CD8-positive, alpha-beta memory T cell (primary cell): Measurements from ENCODE around the gene SMARCC2. TPM values are rescaled to one million over a fixed set of nuclear protein-coding genes. Genes with fewer than 3 reads are reported as not detected.

Experiments
- CTCF ChIA-PET: fragments of 350-600 bp; sonication (Branson Sonifier 250); formaldehyde crosslinking; loops from one replicate; lab custom pipeline; 2021; ENCODE audit warnings: antibody characterized with exemption; lab: Charles Lee
- POLR2A ChIA-PET: fragments of 350-600 bp; sonication (Branson Sonifier 250); formaldehyde crosslinking; loops from one replicate; lab custom pipeline; 2021; ENCODE audit warnings: antibody characterized with exemption; lab: Charles Lee
- DNase-seq, 5 donors: peaks; one replicate each; pipeline versions ENCODE4 v3.0.0 to v3.0.0-alpha.2; 2020 to 2022; ENCODE audit warnings: mixed read lengths in 1 of 5
- H3K27ac ChIP-seq: one replicate; pipeline ENCODE4 v1.7.0; 2013; ENCODE audit warnings: low read depth, mild to moderate bottlenecking, low read length, moderate library complexity
- H3K27me3 ChIP-seq: 2 replicates; pipeline ENCODE4 v1.7.0; 2013; ENCODE audit warnings: low read length, mild to moderate bottlenecking; ENCODE audit not compliant: insufficient read depth, poor library complexity, severe bottlenecking
- H3K36me3 ChIP-seq: 2 replicates; pipeline ENCODE4 v1.7.0; 2013; ENCODE audit warnings: mild to moderate bottlenecking, low read length, moderate library complexity; ENCODE audit not compliant: insufficient read depth
- H3K4me1 ChIP-seq: 2 replicates; pipeline ENCODE4 v1.7.0; 2013; ENCODE audit warnings: mild to moderate bottlenecking, low read length, moderate library complexity; ENCODE audit not compliant: insufficient read depth
- H3K4me3 ChIP-seq: 2 replicates; pipeline ENCODE4 v1.7.0; 2013; ENCODE audit warnings: mild to moderate bottlenecking, low read length
- H3K9me3 ChIP-seq: 2 replicates; pipeline ENCODE4 v1.7.0; 2013; ENCODE audit warnings: mild to moderate bottlenecking, low read length
- H3K27ac Mint-ChIP-seq, 8 donors: one replicate each; pipeline ENCODE4 v1.8.0; 2020 to 2021; ENCODE audit warnings: mixed read lengths in 8 of 8, mild to moderate bottlenecking in 6 of 8, inconsistent platforms in 3 of 8, moderate library complexity in 3 of 8
- H3K27me3 Mint-ChIP-seq, 2 donors: one replicate each; pipeline ENCODE4 v1.8.0; 2020 to 2021; ENCODE audit warnings: mixed read lengths in 2 of 2, mild to moderate bottlenecking in 1 of 2, moderate library complexity in 1 of 2
- H3K36me3 Mint-ChIP-seq, 3 donors: one replicate each; pipeline ENCODE4 v1.8.0; 2020 to 2021; ENCODE audit warnings: mixed read lengths in 3 of 3, inconsistent platforms in 1 of 3, mild to moderate bottlenecking in 1 of 3
- H3K4me1 Mint-ChIP-seq, 3 donors: one replicate each; pipeline ENCODE4 v1.8.0; 2020 to 2021; ENCODE audit warnings: mixed read lengths in 3 of 3, inconsistent platforms in 1 of 3, mild to moderate bottlenecking in 1 of 3
- H3K4me3 Mint-ChIP-seq, 7 donors: one replicate each; pipeline ENCODE4 v1.8.0; 2020 to 2021; ENCODE audit warnings: mixed read lengths in 7 of 7, mild to moderate bottlenecking in 6 of 7, moderate library complexity in 4 of 7, inconsistent platforms in 2 of 7
- H3K9me3 Mint-ChIP-seq, 5 donors: one replicate each; pipeline ENCODE4 v1.8.0; 2020 to 2022; ENCODE audit warnings: mixed read lengths in 5 of 5, mild to moderate bottlenecking in 3 of 5, moderate library complexity in 2 of 5, inconsistent platforms in 1 of 5
- polyA plus RNA-seq: library from polyadenylated mRNA; unstranded; fragments of 300-500 nt; fragmentation: Illumina TruSeq; gene quantifications from one replicate; pipeline ENCODE4 v1.2.3, GENCODE V29; 2021
- total RNA-seq, 2 experiments: library from RNA; stranded (reverse); gene quantifications; one replicate each; pipeline ENCODE4 v1.2.3, GENCODE V29; 2021

Gene SMARCC2
- total and polyA plus RNA-seq, 3 experiments from 2014 or later, result 92.4 to 118 (median 107) TPM

DNA sequence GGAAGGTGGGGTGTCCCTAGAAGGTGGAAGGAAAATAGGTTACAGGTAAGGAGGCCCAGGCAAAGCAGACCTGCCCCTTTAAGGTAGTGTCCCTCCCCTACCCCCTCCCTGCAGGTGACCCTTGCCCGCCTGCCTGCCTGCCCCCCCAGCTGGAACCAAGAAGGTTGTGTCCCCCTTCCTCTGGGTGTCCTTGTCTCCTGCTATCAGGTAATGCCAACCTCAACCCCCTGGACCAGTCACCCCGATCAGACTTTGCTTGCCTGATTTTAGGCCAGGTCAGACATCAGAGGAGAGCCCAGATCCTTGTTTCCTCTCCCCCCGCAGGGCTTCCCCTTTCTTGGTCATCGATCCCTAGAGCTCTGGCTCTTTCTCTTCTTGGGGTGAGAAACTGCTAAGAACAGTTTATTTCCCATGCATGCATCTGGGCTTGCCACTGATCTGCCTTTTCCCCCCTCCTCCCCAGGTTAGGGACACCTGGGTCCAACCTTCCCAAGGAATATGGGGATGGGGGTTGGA lies 40.7 kb upstream of the SMARCC2 start, which contains the start of gene SLC39A5:
Gene SLC39A5 (plus strand): TSS at position 136 of the 516 bp plus-strand sequence. CDS start 1,224 bp downstream, outside the sequence.
- no peak for DNase-seq
- ChIA-PET CTCF (no interaction called here), POLR2A (no interaction called here)
- H3K27me3 ChIP-seq, result no peaks in the 10 kb centered on the region
- Mint-ChIP-seq H3K4me1 (peaks cover 7 to 10% (median 8%) of the 10 kb centered on the region in 3 donors), H3K9me3 (no peaks in the 10 kb centered on the region), H3K4me3 (no peak within 1 kb of the TSS), H3K36me3 (peaks cover 0 to 18% (median 0%) of the 10 kb centered on the region in 3 donors), H3K27ac (peak within 1 kb of the TSS in 2 of 8 donors; percentile 56 to 72), H3K27me3 (no peaks in the 10 kb centered on the region)
- no peaks in the 10 kb centered on the region for H3K36me3 ChIP-seq
- H3K9me3 ChIP-seq, result no peaks in the 10 kb centered on the region
- H3K4me3 ChIP-seq, result no peak within 1 kb of the TSS
- H3K4me1 ChIP-seq, result peaks cover 3% of the 10 kb centered on the region
- no peak within 1 kb of the TSS for H3K27ac ChIP-seq

DNA sequence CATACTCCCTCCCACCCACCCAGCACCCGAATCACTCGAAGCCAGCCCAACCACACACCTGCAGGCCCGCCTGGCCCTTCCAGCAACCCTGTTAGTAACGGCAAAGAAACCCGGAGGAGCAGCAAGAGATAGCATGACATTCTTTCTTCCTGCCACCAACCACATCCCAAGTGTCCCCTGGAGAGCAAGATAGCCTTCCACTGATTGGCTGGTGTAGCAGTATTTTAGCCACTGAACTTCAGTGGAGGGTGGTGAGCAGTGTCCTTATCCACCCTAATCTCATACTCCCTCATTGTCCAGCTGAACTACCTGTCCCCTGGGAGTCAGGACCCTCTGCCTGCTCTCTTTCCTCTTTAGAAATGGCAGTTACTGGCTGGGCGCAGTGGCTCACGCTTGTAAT lies 39.8 kb upstream of the SMARCC2 start:
- H3K9me3 ChIP-seq, result no peaks in the 10 kb centered on the region
- no peak overlapping the region for H3K4me3 ChIP-seq
- peaks cover 9% of the 10 kb centered on the region for H3K4me1 ChIP-seq
- H3K27ac ChIP-seq, result no peak overlapping the region
- Mint-ChIP-seq H3K4me1 (peaks cover 13 to 18% (median 14%) of the 10 kb centered on the region in 3 donors), H3K36me3 (peaks cover 0 to 18% (median 0%) of the 10 kb centered on the region in 3 donors), H3K27me3 (no peaks in the 10 kb centered on the region), H3K27ac (peak overlapping the region in 1 of 8 donors; percentile 10), H3K9me3 (no peaks in the 10 kb centered on the region), H3K4me3 (no peak overlapping the region)
- no peaks in the 10 kb centered on the region for H3K36me3 ChIP-seq
- POLR2A ChIA-PET, result no interaction called here
- H3K27me3 ChIP-seq, result no peaks in the 10 kb centered on the region
- DNase-seq, result no peak
- CTCF ChIA-PET, result interaction anchor here (0.7 kb wide), 1 partner anchor 27 kb away, joined by 3 read pairs; no protein-coding TSS in a partner anchor

DNA sequence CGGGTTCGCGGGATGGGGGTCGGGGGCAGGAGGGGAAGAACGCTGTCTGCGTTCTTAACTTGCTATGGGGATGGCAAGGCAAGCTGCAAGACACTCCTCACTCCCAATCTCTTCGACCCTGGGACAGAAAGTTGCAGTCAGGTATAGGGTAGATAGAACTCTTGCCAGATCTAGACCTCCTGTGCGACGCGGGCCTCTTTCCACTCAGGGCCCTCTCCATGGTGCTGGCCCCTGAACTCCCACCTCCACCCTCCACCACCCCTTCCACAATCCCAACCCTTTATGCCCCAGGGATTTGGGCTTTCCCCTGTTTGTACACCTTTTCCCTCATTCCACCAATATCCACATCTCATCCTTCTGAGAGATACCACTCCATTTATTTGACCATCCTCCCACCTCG lies 35.7 kb upstream of the SMARCC2 start:
- Mint-ChIP-seq H3K27ac (peak overlapping the region; percentile 79 to 100 (median 92)), H3K9me3 (no peaks in the 10 kb centered on the region), H3K4me1 (peaks cover 42 to 55% (median 49%) of the 10 kb centered on the region in 3 donors), H3K4me3 (peak overlapping the region; percentile 86 to 99 (median 89)), H3K27me3 (peaks cover 0 to 2% of the 10 kb centered on the region in 2 donors), H3K36me3 (peaks cover 0 to 31% (median 0%) of the 10 kb centered on the region in 3 donors)
- ChIA-PET CTCF (interaction anchor here (1.4 to 2.0 kb wide), 3 partner anchors 19 to 33 kb away, joined by 3 to 6 read pairs (median 3); partner anchors contain the start of gene ANKRD52), POLR2A (no interaction called here)
- H3K27me3 ChIP-seq, result no peaks in the 10 kb centered on the region
- H3K9me3 ChIP-seq, result no peaks in the 10 kb centered on the region
- H3K27ac ChIP-seq, result peak overlapping the region; percentile 62
- DNase-seq, result no peak
- H3K4me1 ChIP-seq, result peaks cover 34% of the 10 kb centered on the region
- no peaks in the 10 kb centered on the region for H3K36me3 ChIP-seq
- peak overlapping the region; percentile 67 for H3K4me3 ChIP-seq

DNA sequence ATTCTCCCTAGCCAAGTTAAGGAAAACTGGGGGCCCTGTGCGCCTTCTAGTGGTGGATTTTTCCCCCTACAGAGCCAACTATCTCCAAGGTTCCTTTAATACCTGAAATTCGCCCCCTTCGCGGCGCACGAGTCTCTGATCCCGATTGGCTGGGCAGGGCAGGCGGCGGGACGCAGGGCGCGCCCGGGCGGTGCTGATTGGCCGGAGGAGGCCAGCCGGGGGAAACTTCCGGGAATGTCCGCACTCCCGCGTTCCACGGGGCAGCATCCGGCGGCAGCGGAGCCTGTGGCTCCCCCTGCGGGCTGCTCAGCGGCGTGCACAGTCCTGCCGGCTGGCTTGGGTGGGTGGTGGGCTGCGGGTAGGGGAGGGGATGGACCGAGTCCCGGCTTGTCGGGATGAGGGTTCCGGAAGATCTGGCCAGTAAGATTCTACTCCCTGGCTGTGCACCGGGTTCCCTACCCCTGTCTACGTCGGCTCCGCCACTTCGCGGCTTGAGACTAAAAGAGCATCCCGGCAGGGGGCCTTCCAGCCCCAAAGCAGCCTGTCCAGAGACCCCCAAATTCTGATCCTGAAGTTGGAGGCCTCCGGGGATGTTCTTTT lies 34.9 kb upstream of the SMARCC2 start, which contains the start of gene NABP2:
Gene NABP2 (plus strand): TSS at position 241 of the 600 bp plus-strand sequence. CDS start 515 bp downstream, outside the sequence.
- H3K4me1 Mint-ChIP-seq, result peaks cover 42 to 55% (median 53%) of the 10 kb centered on the region in 3 donors
- Histone ChIP-seq H3K27ac (peak within 1 kb of the TSS; percentile 62), H3K4me1 (peaks cover 34% of the 10 kb centered on the region), H3K36me3 (no peaks in the 10 kb centered on the region), H3K27me3 (no peaks in the 10 kb centered on the region), H3K9me3 (no peaks in the 10 kb centered on the region), H3K4me3 (peak within 1 kb of the TSS; percentile 67)
- H3K36me3 Mint-ChIP-seq, result peaks cover 0 to 30% (median 0%) of the 10 kb centered on the region in 3 donors
- DNase-seq, result peak; percentile 90 to 94 (median 92)
- H3K27ac Mint-ChIP-seq, result peak within 1 kb of the TSS; percentile 90 to 100 (median 100)
- no peaks in the 10 kb centered on the region for H3K9me3 Mint-ChIP-seq
- CTCF ChIA-PET, result interaction anchor here (1.4 to 3.1 kb wide), 2 partner anchors 18 to 98 kb away, joined by 3 to 13 read pairs; no protein-coding TSS in a partner anchor
- H3K27me3 Mint-ChIP-seq, result peaks cover 0 to 2% of the 10 kb centered on the region in 2 donors
- H3K4me3 Mint-ChIP-seq, result peak within 1 kb of the TSS; percentile 86 to 99 (median 93)
- POLR2A ChIA-PET, result interaction anchor here (1.0 kb wide), 1 partner anchor 35 kb away, joined by 3 read pairs; the partner anchor contains the start of gene SMARCC2

DNA sequence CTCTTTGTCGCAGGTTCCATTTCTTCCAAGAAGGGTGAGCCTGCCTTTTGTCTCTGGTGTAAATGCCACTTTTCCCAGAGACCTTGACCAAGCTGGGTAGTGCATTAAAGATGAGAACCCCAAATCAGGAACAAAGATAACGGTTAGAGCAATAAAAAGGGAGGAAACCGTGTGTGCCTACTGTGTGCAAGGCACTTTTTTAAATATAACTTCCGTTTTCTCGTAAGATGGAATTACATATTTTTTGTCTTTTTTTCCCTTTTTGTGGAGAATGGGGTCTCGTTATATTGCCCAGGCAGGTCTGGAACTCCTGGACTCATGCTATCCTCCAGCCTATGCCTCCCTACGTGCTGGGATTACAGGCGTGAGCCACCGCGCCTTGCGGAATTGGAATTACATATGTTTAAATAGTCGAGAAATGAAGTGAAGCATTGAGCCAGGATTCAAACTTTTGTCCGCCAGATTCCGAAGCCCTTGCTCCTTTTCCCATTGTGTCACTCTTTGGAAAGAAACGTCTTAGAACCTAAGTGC lies 34.4 kb upstream of the SMARCC2 start:
- H3K4me3 Mint-ChIP-seq, result peak overlapping the region; percentile 86 to 99 (median 89)
- peaks cover 0 to 2% of the 10 kb centered on the region in 2 donors for H3K27me3 Mint-ChIP-seq
- no peaks in the 10 kb centered on the region for H3K9me3 Mint-ChIP-seq
- peaks cover 34% of the 10 kb centered on the region for H3K4me1 ChIP-seq
- H3K27ac Mint-ChIP-seq, result peak overlapping the region; percentile 90 to 100 (median 99)
- no peaks in the 10 kb centered on the region for H3K9me3 ChIP-seq
- H3K27me3 ChIP-seq, result no peaks in the 10 kb centered on the region
- H3K36me3 Mint-ChIP-seq, result peaks cover 0 to 27% (median 0%) of the 10 kb centered on the region in 3 donors
- H3K27ac ChIP-seq, result peak overlapping the region; percentile 19
- H3K36me3 ChIP-seq, result no peaks in the 10 kb centered on the region
- peak overlapping the region; percentile 67 for H3K4me3 ChIP-seq
- ChIA-PET CTCF (interaction anchor here (1.3 to 3.1 kb wide), 8 partner anchors 16 to 105 kb away, joined by 4 to 42 read pairs (median 14); partner anchors contain the start of genes ANKRD52, ESYT1, RPL41 and SMARCC2), POLR2A (interaction anchor here (1.0 to 2.2 kb wide), 2 partner anchors 34 to 96 kb away, joined by 3 to 14 read pairs; partner anchors contain the start of genes ESYT1 and SMARCC2)
- no peak for DNase-seq
- peaks cover 42 to 55% (median 53%) of the 10 kb centered on the region in 3 donors for H3K4me1 Mint-ChIP-seq

DNA sequence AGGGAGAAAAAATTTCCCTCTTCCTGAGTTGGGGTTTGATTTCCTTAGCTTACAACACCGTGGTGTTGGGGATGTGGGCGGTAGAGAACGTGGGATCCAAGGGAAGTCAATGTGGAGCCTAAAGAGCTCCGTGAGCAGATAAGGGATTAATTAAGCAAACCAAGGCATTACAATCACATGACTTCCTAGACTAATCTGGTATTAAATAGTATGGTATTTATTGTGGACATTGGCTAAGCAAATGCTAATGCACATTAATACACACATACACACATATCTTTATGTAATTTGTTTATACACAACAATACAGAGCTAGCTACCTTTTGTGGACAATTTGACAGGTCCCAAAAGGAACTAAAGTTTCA lies 33.2 kb upstream of the SMARCC2 start:
- ChIA-PET POLR2A (interaction anchor here (0.7 to 2.2 kb wide), 15 partner anchors 31 to 407 kb away, joined by 3 to 16 read pairs (median 4); partner anchors contain the start of genes ANKRD52, BAZ2A, COQ10A and ESYT1), CTCF (interaction anchor here (0.7 to 3.1 kb wide), 21 partner anchors 9 to 246 kb away, joined by 3 to 42 read pairs (median 4); partner anchors contain the start of genes ANKRD52, ESYT1, PAN2 and RPL41)
- Histone ChIP-seq H3K27me3 (no peaks in the 10 kb centered on the region), H3K9me3 (no peaks in the 10 kb centered on the region), H3K4me1 (peaks cover 34% of the 10 kb centered on the region), H3K4me3 (peak overlapping the region; percentile 89), H3K27ac (peak overlapping the region; percentile 96), H3K36me3 (no peaks in the 10 kb centered on the region)
- H3K36me3 Mint-ChIP-seq, result peaks cover 0 to 23% (median 0%) of the 10 kb centered on the region in 3 donors
- peak overlapping the region; percentile 89 to 99 (median 97) for H3K4me3 Mint-ChIP-seq
- peaks cover 42 to 55% (median 53%) of the 10 kb centered on the region in 3 donors for H3K4me1 Mint-ChIP-seq
- peak overlapping the region; percentile 99 to 100 (median 100) for H3K27ac Mint-ChIP-seq
- H3K9me3 Mint-ChIP-seq, result no peaks in the 10 kb centered on the region
- no peak for DNase-seq
- peaks cover 0 to 2% of the 10 kb centered on the region in 2 donors for H3K27me3 Mint-ChIP-seq

DNA sequence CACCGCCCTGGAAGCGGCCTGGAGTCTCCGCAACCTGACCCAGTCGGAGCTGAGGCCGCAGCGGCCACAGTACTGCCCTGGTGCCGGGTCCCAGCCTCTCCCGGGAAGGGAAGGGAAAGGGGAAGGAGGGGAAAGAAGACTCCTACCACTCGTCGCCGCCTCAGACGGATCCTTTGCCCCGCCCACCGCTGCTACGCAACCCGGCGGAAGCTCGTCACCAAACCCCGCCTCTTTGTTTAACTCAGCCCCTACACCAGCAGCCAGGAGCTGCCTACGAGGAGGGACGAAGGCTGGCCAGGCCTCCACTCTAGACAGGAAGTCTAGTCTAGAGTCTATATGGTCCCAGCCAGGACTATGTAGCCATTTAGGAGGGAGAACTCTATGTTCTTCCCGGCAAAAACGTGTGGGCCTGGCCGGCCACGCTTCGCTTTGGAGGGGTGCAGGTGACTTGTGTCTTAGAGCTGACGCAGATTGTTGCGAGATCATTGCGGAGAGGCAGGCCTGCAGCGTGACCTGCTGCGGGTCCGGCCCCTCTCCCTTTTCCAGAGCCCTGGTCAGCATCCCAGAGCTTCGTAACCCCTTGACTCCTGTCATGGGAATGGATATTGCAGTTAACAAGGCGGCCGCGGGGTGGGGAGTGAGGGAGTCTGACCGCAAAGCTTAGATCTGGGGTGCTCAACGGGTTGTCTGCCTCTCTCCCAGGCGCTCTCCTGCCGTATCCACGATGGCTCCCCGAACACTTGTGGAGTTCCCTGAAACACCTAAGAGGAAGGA lies 32.7 kb upstream of the SMARCC2 start, which contains the start of gene RNF41:
Gene RNF41 (minus strand): TSS at position 166 of the 774 bp plus-strand sequence. CDS start 7,875 bp downstream, outside the sequence.
- peak within 1 kb of the TSS; percentile 89 for H3K4me3 ChIP-seq
- H3K36me3 ChIP-seq, result no peaks in the 10 kb centered on the region
- peaks cover 34% of the 10 kb centered on the region for H3K4me1 ChIP-seq
- peak within 1 kb of the TSS; percentile 96 for H3K27ac ChIP-seq
- peak within 1 kb of the TSS; percentile 99 to 100 (median 100) for H3K27ac Mint-ChIP-seq
- H3K36me3 Mint-ChIP-seq, result peaks cover 0 to 20% (median 0%) of the 10 kb centered on the region in 3 donors
- peak within 1 kb of the TSS; percentile 89 to 99 (median 97) for H3K4me3 Mint-ChIP-seq
- H3K9me3 ChIP-seq, result no peaks in the 10 kb centered on the region
- ChIA-PET CTCF (interaction anchor here (0.6 to 3.1 kb wide), 25 partner anchors 8 to 282 kb away, joined by 3 to 42 read pairs (median 4); partner anchors contain the start of genes ANKRD52, ESYT1, PAN2 and RPL41), POLR2A (interaction anchor here (0.7 to 2.2 kb wide), 16 partner anchors 30 to 408 kb away, joined by 3 to 16 read pairs (median 4); partner anchors contain the start of genes ANKRD52, BAZ2A, COQ10A and ESYT1)
- H3K9me3 Mint-ChIP-seq, result no peaks in the 10 kb centered on the region
- no peaks in the 10 kb centered on the region for H3K27me3 ChIP-seq
- DNase-seq, result peak; percentile 89 to 95 (median 92)
- H3K27me3 Mint-ChIP-seq, result peaks cover 0 to 2% of the 10 kb centered on the region in 2 donors
- H3K4me1 Mint-ChIP-seq, result peaks cover 42 to 55% (median 53%) of the 10 kb centered on the region in 3 donors
